GM18502 (cell line): ENCODE results near the gene SPECC1.
"Not testable (repeated sequence)": the region's sequence is repeated elsewhere in the genome, so short reads cannot be mapped to it uniquely, and the experiment has no call there.

ENCODE experiments used
- ATAC-seq: cut with Tn5 transposase; IDR thresholded peaks from one replicate; pipeline ENCODE4 v1.9.1; 2021; ENCODE audit warnings: mild to moderate bottlenecking; ENCODE audit not compliant: unreplicated experiment, poor library complexity

SPECC1 gene

GRCh38 chr17:20091174-20092029 lies 82.2 kb downstream of the SPECC1 start:
- ATAC-seq = no peak

GRCh38 chr17:20092261-20092867 lies 83.2 kb downstream of the SPECC1 start:
- ATAC-seq = no peak

DNA sequence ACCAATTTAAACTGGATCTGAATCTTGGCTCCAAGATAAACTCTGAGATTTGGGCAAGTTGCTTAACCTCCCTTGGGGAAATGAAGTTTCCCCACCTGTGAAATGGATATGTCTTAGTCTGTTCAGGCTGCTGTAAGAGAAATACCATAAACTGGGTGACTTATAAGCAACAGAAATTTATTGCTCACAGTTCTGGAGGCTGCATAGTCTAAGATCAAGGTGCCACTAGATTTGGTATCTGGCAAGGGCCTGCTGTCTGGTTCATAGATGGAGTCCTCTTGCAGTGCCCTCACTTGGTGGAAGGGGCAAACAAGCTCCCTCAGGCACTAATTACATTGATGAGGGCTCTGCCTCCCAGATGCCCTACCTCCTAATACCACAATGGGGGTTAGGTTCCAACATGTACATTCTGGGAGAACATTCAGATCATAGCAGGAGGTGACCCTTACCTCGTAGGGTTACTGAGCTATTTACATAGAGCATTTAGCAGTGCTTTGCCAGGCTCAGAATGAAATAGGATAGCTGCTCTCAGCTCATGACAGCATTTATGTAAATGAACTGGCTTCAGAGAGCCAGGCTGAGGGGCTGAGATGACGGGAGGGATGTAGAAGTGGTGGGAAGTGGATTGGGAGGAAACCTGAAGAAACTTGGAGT lies 83.9 kb downstream of the SPECC1 start:
- ATAC-seq = no peak

- no peak for ATAC-seq
Measured at GRCh38 chr17:20094777-20095176, 85.6 kb downstream of the SPECC1 start.

DNA sequence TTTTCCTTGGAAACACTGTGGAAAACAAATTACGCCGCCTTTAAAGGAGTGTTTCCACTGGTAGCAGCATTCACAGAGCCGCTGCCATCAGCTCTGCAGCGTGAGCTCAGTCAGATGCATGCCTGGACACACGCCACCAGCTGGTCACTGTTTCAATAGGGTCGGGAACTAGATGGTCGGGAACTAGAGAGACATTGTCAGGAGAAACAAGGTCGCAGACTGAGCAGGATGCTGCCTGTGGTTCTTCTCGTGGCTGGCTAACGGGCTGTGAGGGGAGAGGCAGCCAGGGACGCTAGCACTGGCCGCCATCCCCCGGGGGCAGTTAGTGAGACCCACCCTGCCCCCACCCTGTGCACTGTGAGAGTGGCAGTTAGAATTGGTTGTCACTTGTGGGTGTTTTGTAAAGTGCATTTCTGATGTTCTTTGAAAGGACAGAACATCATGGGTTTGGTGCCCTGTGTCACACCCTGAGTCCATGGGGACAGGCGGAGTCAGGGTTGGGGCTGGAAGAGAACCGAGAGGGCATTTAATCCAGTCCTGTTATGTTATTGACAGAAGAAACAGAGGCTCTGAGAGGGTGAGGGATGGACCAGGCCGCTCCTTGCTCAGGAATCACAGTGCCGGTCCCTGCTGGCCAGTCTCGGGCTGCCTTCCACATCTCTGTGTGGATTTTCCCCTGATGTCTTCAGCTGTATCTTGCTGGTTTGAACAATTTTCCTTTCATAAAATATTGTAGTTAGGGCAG lies 86.3 kb downstream of the SPECC1 start:
- no peak for ATAC-seq

DNA sequence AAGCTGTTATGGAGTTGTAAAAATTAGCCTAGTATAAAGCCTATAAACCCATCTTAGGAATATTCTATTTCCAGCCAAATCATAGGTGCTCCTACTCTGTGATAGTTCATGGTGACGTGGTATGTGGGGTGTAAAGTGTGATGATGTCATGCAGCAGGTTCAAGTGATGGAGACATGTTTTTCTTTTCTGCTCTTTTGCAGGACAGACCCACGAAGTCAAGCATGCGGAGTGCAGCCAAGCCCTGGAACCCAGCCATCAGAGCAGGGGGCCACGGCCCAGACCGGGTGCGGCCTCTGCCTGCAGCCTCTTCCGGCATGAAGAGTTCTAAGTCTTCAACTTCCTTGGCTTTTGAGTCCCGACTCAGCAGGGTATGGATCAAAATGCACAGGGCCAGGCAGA lies 87.3 kb downstream of the SPECC1 start:
- ATAC-seq = no peak

- ATAC-seq = no peak
Measured at GRCh38 chr17:20097330-20097729, 88.2 kb downstream of the SPECC1 start.

- no peak for ATAC-seq
Measured at GRCh38 chr17:20098314-20098713, 89.2 kb downstream of the SPECC1 start.

GRCh38 chr17:20100806-20101205 lies 91.6 kb downstream of the SPECC1 start:
- ATAC-seq = not testable (repeated sequence)

GRCh38 chr17:20103454-20104446 lies 94.6 kb downstream of the SPECC1 start:
- no peak for ATAC-seq

- no peak for ATAC-seq
Measured at GRCh38 chr17:20105539-20106280, 96.6 kb downstream of the SPECC1 start.

- ATAC-seq = not testable (repeated sequence)
Measured at GRCh38 chr17:20106446-20106845, 97.3 kb downstream of the SPECC1 start.

- no peak for ATAC-seq
Measured at GRCh38 chr17:20109076-20109475, 99.9 kb downstream of the SPECC1 start.

- ATAC-seq = no peak
Measured at GRCh38 chr17:20111538-20111937, 102.4 kb downstream of the SPECC1 start.

DNA sequence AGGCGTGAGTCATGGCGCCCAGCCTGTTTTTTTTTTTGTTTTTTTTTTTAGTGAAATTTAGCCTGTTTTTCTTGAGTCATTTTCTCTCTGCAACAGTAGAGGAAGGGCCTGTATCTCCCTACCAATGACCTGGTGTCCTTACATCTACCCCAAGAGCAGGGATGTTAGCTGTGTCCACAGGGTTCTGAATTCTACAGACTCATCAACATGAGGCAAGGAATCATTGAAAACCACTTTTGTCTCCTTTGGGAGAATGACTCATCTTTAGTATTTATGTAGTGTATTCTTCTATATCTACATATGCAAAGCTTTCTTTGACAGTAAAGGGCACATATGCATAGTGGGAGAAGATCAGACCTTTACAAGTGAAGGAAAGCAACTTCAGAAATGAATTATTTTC lies 105.3 kb downstream of the SPECC1 start:
- ATAC-seq = no peak

DNA sequence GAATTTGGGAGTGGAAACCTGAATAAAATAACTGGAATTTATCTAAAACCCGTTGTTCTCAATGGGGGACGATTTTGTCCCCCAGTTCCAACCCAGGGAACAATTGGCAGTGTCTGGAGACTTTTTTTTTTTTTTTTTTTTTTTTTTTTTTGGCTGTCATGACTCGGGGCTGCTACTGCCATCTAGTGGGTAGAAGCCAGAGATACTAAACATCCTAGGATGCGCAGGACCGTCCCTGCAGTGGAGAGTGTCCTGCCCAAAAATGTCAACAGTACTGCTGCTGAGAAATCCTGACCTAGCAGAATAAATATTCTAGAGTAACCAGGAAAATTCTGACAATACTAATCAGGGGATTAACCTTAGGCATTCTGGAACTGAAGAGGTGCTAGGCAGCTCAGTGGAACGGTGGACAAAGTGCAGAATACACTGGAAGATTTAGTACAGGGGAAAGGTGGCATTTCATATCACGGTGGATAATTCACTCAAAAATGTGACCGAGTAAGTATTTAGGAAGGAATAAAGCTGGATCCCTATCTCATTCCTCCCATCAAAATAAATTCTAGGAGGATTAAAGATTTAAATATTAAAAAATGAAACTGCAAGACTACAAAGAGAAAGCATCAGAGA lies 107.6 kb downstream of the SPECC1 start:
- no peak for ATAC-seq

DNA sequence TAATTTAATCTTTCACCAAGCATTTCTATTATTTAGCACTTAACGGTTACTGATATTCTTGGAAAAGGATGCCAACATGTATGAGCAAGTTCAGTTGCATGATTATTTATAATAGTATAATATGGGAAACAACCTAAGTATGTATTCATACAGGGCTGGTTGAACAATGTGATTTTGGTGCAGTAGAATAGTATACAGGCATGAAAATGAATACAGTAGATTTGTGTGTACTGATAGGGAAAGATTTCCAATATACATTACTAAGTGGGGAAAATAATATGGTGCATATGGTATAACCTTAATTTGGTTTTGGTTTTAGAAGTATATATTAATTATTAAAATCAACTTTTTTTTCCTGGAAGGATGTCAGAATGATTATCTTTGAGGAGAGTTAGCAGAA lies 109.1 kb downstream of the SPECC1 start:
- ATAC-seq = no peak

GRCh38 chr17:20120836-20121235 lies 111.7 kb downstream of the SPECC1 start:
- no peak for ATAC-seq
